ENCODE measurements around the gene HIF1A.
"Not testable (repeated sequence)": the region's sequence is repeated elsewhere in the genome, so short reads cannot be mapped to it uniquely, and the experiment has no call there.

HIF1A gene

GRCh38 chr14:61708693-61709092 lies 13.4 kb downstream of the HIF1A start:
- DNase-seq (ENCODE audit: low read depth) = not testable (repeated sequence)

- DNase-seq (ENCODE audit: low read depth) = no peak
Observed at GRCh38 chr14:61710853-61711817, 15.8 kb downstream of the HIF1A start.

GRCh38 chr14:61712137-61712536 lies 16.8 kb downstream of the HIF1A start:
- DNase-seq (ENCODE audit: low read depth) = no peak

- DNase-seq (ENCODE audit: low read depth) = no peak
Observed at GRCh38 chr14:61713724-61714437, 18.6 kb downstream of the HIF1A start.

GRCh38 chr14:61716956-61717355 lies 21.6 kb downstream of the HIF1A start:
- no peak for DNase-seq (ENCODE audit: low read depth)

GRCh38 chr14:61718039-61718438 lies 22.7 kb downstream of the HIF1A start:
- DNase-seq (ENCODE audit: low read depth) = no peak

- DNase-seq (ENCODE audit: low read depth) = no peak
Observed at GRCh38 chr14:61719344-61720293, 24.3 kb downstream of the HIF1A start.

- DNase-seq (ENCODE audit: low read depth) = no peak
Observed at GRCh38 chr14:61720294-61720661, 25.0 kb downstream of the HIF1A start.

- DNase-seq (ENCODE audit: low read depth) = no peak
Observed at GRCh38 chr14:61720741-61721140, 25.4 kb downstream of the HIF1A start.

- no peak for DNase-seq (ENCODE audit: low read depth)
Observed at GRCh38 chr14:61724133-61724532, 28.8 kb downstream of the HIF1A start.

- DNase-seq (ENCODE audit: low read depth) = no peak
Observed at GRCh38 chr14:61726778-61727658, 31.7 kb downstream of the HIF1A start.

- DNase-seq (ENCODE audit: low read depth) = no peak
Observed at GRCh38 chr14:61730756-61731373, 35.6 kb downstream of the HIF1A start.

GRCh38 chr14:61733972-61734371 lies 38.7 kb downstream of the HIF1A start:
- no peak for DNase-seq (ENCODE audit: low read depth)

GRCh38 chr14:61736751-61737150 lies 41.4 kb downstream of the HIF1A start:
- DNase-seq (ENCODE audit: low read depth) = no peak

GRCh38 chr14:61737915-61738314 lies 42.6 kb downstream of the HIF1A start:
- DNase-seq (ENCODE audit: low read depth) = no peak

GRCh38 chr14:61739133-61739532 lies 43.8 kb downstream of the HIF1A start:
- no peak for DNase-seq (ENCODE audit: low read depth)

GRCh38 chr14:61742371-61742770 lies 47.1 kb downstream of the HIF1A start:
- DNase-seq (ENCODE audit: low read depth) = no peak

GRCh38 chr14:61744238-61744637 lies 48.9 kb downstream of the HIF1A start:
- DNase-seq (ENCODE audit: low read depth) = no peak

GRCh38 chr14:61746346-61746745 lies 51.0 kb downstream of the HIF1A start:
- DNase-seq (ENCODE audit: low read depth) = not testable (repeated sequence)

- no peak for DNase-seq (ENCODE audit: low read depth)
Observed at GRCh38 chr14:61746881-61747280, 51.6 kb downstream of the HIF1A start.

GRCh38 chr14:61747342-61747741 lies 52.0 kb downstream of the HIF1A start:
- DNase-seq (ENCODE audit: low read depth) = no peak
